K562 (cell line): Measurements from ENCODE around the gene FRYL. TPM values are rescaled to one million over a fixed set of nuclear protein-coding genes. Genes with fewer than 3 reads are reported as not detected.
A peak's percentile ranks its signal among the peaks of the same experiment; 100 is the strongest.

Source experiments
- ARID1B ChIP-seq: fragments of 450-650 bp; IDR thresholded peaks from 2 replicates; pipeline ENCODE4 v1.6.1; 2016; ENCODE audit warnings: antibody characterized with exemption, mild to moderate bottlenecking, inconsistent platforms
- BCOR ChIP-seq: fragments of 450-650 bp; IDR thresholded peaks from 2 replicates; pipeline ENCODE4 v1.6.1; 2016
- CCNT2 ChIP-seq: IDR thresholded peaks from 2 replicates; pipeline ENCODE4 v1.6.1; 2011; ENCODE audit warnings: borderline replicate concordance, low read depth, mild to moderate bottlenecking, moderate library complexity, mixed read lengths, low read length; ENCODE audit not compliant: insufficient read length; ENCODE audit errors: extremely low read depth
- E2F5 ChIP-seq: sonication (generic); formaldehyde crosslinking; IDR thresholded peaks from 2 replicates; pipeline ENCODE4 v1.8.0; 2022; ENCODE audit warnings: mild to moderate bottlenecking, missing genetic modification reagents
- MAFK ChIP-seq: IDR thresholded peaks from 2 replicates; pipeline ENCODE4 v1.6.1; 2011; ENCODE audit warnings: low read length, improper control_type of control experiment
- POLR2AphosphoS5 ChIP-seq: IDR thresholded peaks from 2 replicates; pipeline ENCODE4 v1.6.1; 2011; ENCODE audit warnings: mild to moderate bottlenecking, low read depth, low read length, moderate library complexity; ENCODE audit not compliant: control insufficient read depth, insufficient read depth
- ZBTB5 ChIP-seq: fragments of 450-650 bp; IDR thresholded peaks from 2 replicates; pipeline ENCODE4 v1.6.1; 2017; ENCODE audit warnings: antibody characterized with exemption
- ZNF407 ChIP-seq: fragments of 450-650 bp; IDR thresholded peaks from 2 replicates; pipeline ENCODE4 v1.6.1; 2016; ENCODE audit warnings: low read depth
- ZNF449 ChIP-seq: fragments of 250-450 bp; sonication (Bioruptor Pico); IDR thresholded peaks from 2 replicates; pipeline ENCODE4 v1.8.0; 2022; ENCODE audit warnings: moderate library complexity, mild to moderate bottlenecking, inconsistent platforms
- ZNF589 ChIP-seq: fragments of 200-800 bp; sonication (Bioruptor generic); IDR thresholded peaks from 2 replicates; pipeline ENCODE4 v1.6.1; 2016; ENCODE audit warnings: low read depth, missing genetic modification characterization, missing compliant biosample characterization
- polyA plus RNA-seq, 8 experiments: library from polyadenylated mRNA; depleted of rRNA in 4 of 8; stranded (reverse) in 5 of 8; unstranded in 3 of 8; fragments of >200 nt; fragmentation: Nextera tagmentation in 2 of 8; fragmentation: Illumina TruSeq in 1 of 8; extraction: Ambion mirVana in 2 of 8; extraction: Trizol in 1 of 8; gene quantifications; 2 replicates each; pipeline versions ENCODE4 v1.2.1 to v1.2.3, GENCODE V29; 2011 to 2014; ENCODE audit warnings: inconsistent platforms in 1 of 8, missing spikeins in 1 of 8
- total RNA-seq, 7 experiments: library from RNA; depleted of rRNA in 6 of 7; stranded (reverse); fragments of >200 nt in 6 of 7; fragmentation: Illumina TruSeq in 2 of 7; extraction: Trizol in 2 of 7; gene quantifications; 2 replicates each; pipeline versions ENCODE4 v1.2.1 to v1.2.3, GENCODE V29; 2011 to 2021; ENCODE audit warnings: low replicate concordance in 1 of 7
- TF ChIP-seq, protein P1 (sequence below), 2 experiments: fragments of 450-650 bp in 1 of 2; IDR thresholded peaks; 2 replicates each; pipeline ENCODE4 v1.6.1; 2011 to 2017; ENCODE audit warnings: low read depth in 2 of 2, antibody characterized with exemption in 1 of 2, borderline replicate concordance in 1 of 2, low read length in 1 of 2, mild to moderate bottlenecking in 1 of 2, mixed read lengths in 1 of 2; ENCODE audit not compliant: control insufficient read depth in 1 of 2

Gene FRYL
- total and polyA plus RNA-seq, 9 of the 15 experiments (the other 6 are each of a cell fraction or from before 2014, with no cell fraction given): 7.2 to 34.9 (median 15.9) TPM

DNA sequence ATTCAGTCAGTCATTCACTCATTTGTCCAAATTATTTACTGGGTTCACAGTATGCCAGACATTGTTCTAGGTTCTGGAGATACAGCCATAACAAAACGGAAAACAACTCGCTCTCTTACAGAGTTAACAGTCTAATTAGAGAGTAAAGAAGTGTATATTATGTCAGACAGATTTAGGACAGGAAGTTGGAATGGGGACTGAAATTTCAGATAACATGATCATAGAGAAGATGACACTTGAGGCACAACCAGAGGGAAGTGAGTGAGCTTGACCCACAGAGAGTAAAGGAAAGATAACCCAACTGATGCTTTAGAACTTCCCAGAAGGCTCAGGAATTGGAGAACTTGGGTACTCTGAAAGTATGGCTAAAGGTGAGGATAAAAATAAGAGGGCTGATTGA is 150.6 kb downstream of the FRYL start (continued):
- TF ChIP-seq MAFK (no peak), CCNT2 (no peak), BCOR (no peak), ZBTB5 (no peak), ZNF449 (CRISPR knock-in tag) (no peak), ARID1B (peak; percentile 73), E2F5 (CRISPR knock-in tag) (no peak), ZNF589 (CRISPR knock-in tag) (0 out of 2 replicates have a peak, but pooled peaks have one; percentile 42), ZNF407 (no peak), POLR2AphosphoS5 (no peak)
- TF ChIP-seq, protein P1, sequence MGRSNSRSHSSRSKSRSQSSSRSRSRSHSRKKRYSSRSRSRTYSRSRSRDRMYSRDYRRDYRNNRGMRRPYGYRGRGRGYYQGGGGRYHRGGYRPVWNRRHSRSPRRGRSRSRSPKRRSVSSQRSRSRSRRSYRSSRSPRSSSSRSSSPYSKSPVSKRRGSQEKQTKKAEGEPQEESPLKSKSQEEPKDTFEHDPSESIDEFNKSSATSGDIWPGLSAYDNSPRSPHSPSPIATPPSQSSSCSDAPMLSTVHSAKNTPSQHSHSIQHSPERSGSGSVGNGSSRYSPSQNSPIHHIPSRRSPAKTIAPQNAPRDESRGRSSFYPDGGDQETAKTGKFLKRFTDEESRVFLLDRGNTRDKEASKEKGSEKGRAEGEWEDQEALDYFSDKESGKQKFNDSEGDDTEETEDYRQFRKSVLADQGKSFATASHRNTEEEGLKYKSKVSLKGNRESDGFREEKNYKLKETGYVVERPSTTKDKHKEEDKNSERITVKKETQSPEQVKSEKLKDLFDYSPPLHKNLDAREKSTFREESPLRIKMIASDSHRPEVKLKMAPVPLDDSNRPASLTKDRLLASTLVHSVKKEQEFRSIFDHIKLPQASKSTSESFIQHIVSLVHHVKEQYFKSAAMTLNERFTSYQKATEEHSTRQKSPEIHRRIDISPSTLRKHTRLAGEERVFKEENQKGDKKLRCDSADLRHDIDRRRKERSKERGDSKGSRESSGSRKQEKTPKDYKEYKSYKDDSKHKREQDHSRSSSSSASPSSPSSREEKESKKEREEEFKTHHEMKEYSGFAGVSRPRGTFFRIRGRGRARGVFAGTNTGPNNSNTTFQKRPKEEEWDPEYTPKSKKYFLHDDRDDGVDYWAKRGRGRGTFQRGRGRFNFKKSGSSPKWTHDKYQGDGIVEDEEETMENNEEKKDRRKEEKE (IDR thresholded peaks at IDR 0.05; ENCODE audit: borderline replicate concordance in 1 of 2, control insufficient read depth in 1 of 2, low read depth in 2 of 2, low read length in 1 of 2): no peak
